ENCODE results near the gene LRRC47.

- TF ChIP-seq CTCF (IDR thresholded peaks at IDR 0.05; ENCODE audit: control extremely low read depth in 1 of 3, insufficient read depth in 1 of 3, low read depth in 1 of 3, low read length in 3 of 3) (no peak), POLR2AphosphoS5 (IDR thresholded peaks at IDR 0.05; ENCODE audit: low read depth, low read length) (no peak), ATF2 (IDR thresholded peaks at IDR 0.05; ENCODE audit: low read length) (no peak), EGR1 (IDR thresholded peaks at IDR 0.05; ENCODE audit: borderline replicate concordance, low read depth, low read length) (no peak), TCF12 (IDR thresholded peaks at IDR 0.05; ENCODE audit: low read depth, low read length) (no peak), SRF (IDR thresholded peaks at IDR 0.05; ENCODE audit: low read depth, low read length) (no peak)
Measured at GRCh38 chr1:3763351-3764125, 32.8 kb downstream of the LRRC47 start.

Measured in H1 (cell line).